ENCODE results near the gene TGM6.

Gene TGM6

GRCh38 chr20:2459981-2460751 is 79.5 kb downstream of the TGM6 start:
- no peak for DNase-seq

GRCh38 chr20:2460752-2461424 is 80.2 kb downstream of the TGM6 start:
- DNase-seq = no peak

GRCh38 chr20:2462484-2462883 is 81.8 kb downstream of the TGM6 start:
- DNase-seq = no peak

GRCh38 chr20:2463616-2464365 is 83.1 kb downstream of the TGM6 start:
- DNase-seq = no peak

GRCh38 chr20:2465100-2465499 is 84.4 kb downstream of the TGM6 start:
- DNase-seq = no peak

GRCh38 chr20:2467412-2467811 is 86.7 kb downstream of the TGM6 start:
- no peak for DNase-seq

- DNase-seq = no peak
These were observed 88.1 kb downstream of the TGM6 start for GRCh38 chr20:2468581-2469407.

GRCh38 chr20:2469991-2470422 is 89.3 kb downstream of the TGM6 start:
- peak; percentile 70 to 73 for DNase-seq

- peak; percentile 97 for DNase-seq
These were observed 89.9 kb downstream of the TGM6 start, which contains the start of gene SNRPB for GRCh38 chr20:2470423-2471193. Gene SNRPB, minus strand, starts transcription at chr20:2470789. Its CDS starts 99 bp downstream, at chr20:2470690.

- no peak for DNase-seq
These were observed 92.8 kb downstream of the TGM6 start for GRCh38 chr20:2473516-2473915.

- DNase-seq = no peak
These were observed 95.4 kb downstream of the TGM6 start for GRCh38 chr20:2475850-2476741.

- DNase-seq = no peak
These were observed 96.3 kb downstream of the TGM6 start for GRCh38 chr20:2476742-2477615.

GRCh38 chr20:2480381-2480780 is 99.7 kb downstream of the TGM6 start:
- no peak for DNase-seq
